ENCODE data around the gene ASS1.

DNA sequence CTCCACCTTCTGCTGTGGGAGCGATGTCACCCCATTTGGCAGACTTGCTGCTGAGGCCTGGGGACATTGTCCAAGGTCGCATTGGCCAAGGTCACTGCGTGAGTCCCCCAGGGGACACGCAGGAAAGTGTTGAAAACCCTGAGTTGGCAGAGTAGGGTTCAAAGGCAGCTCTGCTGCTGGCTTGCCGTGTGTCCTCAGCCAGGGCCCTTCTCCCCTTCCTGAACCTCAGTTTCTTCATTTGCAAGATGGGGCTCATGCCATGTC is 14.0 kb downstream of the ASS1 start:
- TF ChIP-seq POLR2A (IDR thresholded peaks at IDR 0.05; ENCODE audit: low read depth, low read length), result no peak
- TF ChIP-seq POLR2AphosphoS5 (IDR thresholded peaks at IDR 0.05; ENCODE audit: low read depth, low read length), result no peak
- TF ChIP-seq TAF1 (IDR thresholded peaks at IDR 0.05; ENCODE audit: low read depth, low read length), result no peak
- no peak for TF ChIP-seq SPI1 (IDR thresholded peaks at IDR 0.05; ENCODE audit: low read depth, low read length)
